WTC11 (cell line): ENCODE results near the gene ARPC2. TPM values are rescaled to one million over a fixed set of nuclear protein-coding genes. Genes with fewer than 3 reads are reported as not detected.

Experiments used
- ATAC-seq: fragments of 200-7000 bp; cut with Tn5 transposase; 2 replicates; pipeline ENCODE4 v1.10.0; 2021; ENCODE audit warnings: mild to moderate bottlenecking, moderate library complexity
- CTCF ChIA-PET: fragments of 300-600 bp; sonication (Branson Sonifier 250); formaldehyde crosslinking; loops from one replicate; lab custom pipeline; 2021; ENCODE audit warnings: antibody characterized with exemption; lab: Charles Lee
- POLR2A ChIA-PET: fragments of 350-600 bp; sonication (Branson Sonifier 250); formaldehyde crosslinking; loops from one replicate; lab custom pipeline; 2021; ENCODE audit warnings: antibody characterized with exemption; lab: Charles Lee
- DNase-seq: peaks from one replicate; pipeline ENCODE4 v3.0.0; 2021; ENCODE audit warnings: low spot score
- H3K27ac Mint-ChIP-seq: 2 replicates; pipeline ENCODE4 v1.8.0; 2021; ENCODE audit warnings: mixed read lengths
- H3K27me3 Mint-ChIP-seq: 2 replicates; pipeline ENCODE4 v1.8.0; 2021; ENCODE audit warnings: low read depth, mild to moderate bottlenecking, moderate library complexity, mixed read lengths
- H3K36me3 Mint-ChIP-seq: 2 replicates; pipeline ENCODE4 v1.8.0; 2021; ENCODE audit warnings: mixed read lengths
- H3K4me1 Mint-ChIP-seq: 2 replicates; pipeline ENCODE4 v1.8.0; 2022; ENCODE audit warnings: mixed read lengths
- H3K4me3 Mint-ChIP-seq: 2 replicates; pipeline ENCODE4 v1.8.0; 2021; ENCODE audit warnings: mild to moderate bottlenecking, moderate library complexity, mixed read lengths
- H3K9me3 Mint-ChIP-seq: 2 replicates; pipeline ENCODE4 v1.8.0; 2021; ENCODE audit warnings: mixed read lengths
- ELF4 ChIP-seq: sonication (generic); formaldehyde crosslinking; IDR thresholded peaks from 2 replicates; pipeline ENCODE4 v1.8.1; 2022; ENCODE audit warnings: low read depth, mild to moderate bottlenecking, moderate library complexity, missing genetic modification reagents
- ESRRA ChIP-seq: sonication (generic); formaldehyde crosslinking; IDR thresholded peaks from 2 replicates; pipeline ENCODE4 v1.8.1; 2022; ENCODE audit warnings: mild to moderate bottlenecking, missing genetic modification reagents, borderline replicate concordance
- ETV6 ChIP-seq: sonication (generic); formaldehyde crosslinking; IDR thresholded peaks from 2 replicates; pipeline ENCODE4 v1.8.1; 2022; ENCODE audit warnings: mild to moderate bottlenecking, missing genetic modification reagents
- GRHL2 ChIP-seq: fragments of 250-450 bp; sonication (Bioruptor Pico); IDR thresholded peaks from 2 replicates; pipeline ENCODE4 v1.8.0; 2022; ENCODE audit warnings: mild to moderate bottlenecking, moderate library complexity; ENCODE audit not compliant: insufficient replicate concordance, severe bottlenecking
- GTF2I ChIP-seq: fragments of 250-450 bp; sonication (Bioruptor Pico); conservative IDR thresholded peaks from 2 replicates; pipeline ENCODE4 v1.4.0; 2021; ENCODE audit warnings: mild to moderate bottlenecking
- HMGA2 ChIP-seq: fragments of 250-450 bp; sonication (Bioruptor Pico); IDR thresholded peaks from 2 replicates; pipeline ENCODE4 v1.4.0; 2021; ENCODE audit warnings: mild to moderate bottlenecking, moderate library complexity
- NFYB ChIP-seq: sonication (generic); formaldehyde crosslinking; conservative IDR thresholded peaks from 2 replicates; pipeline ENCODE4 v1.8.0; 2022; ENCODE audit warnings: low read depth, missing genetic modification reagents
- NR1H2 ChIP-seq: sonication (generic); formaldehyde crosslinking; IDR thresholded peaks from 2 replicates; pipeline ENCODE4 v1.9.0; 2021; ENCODE audit warnings: mild to moderate bottlenecking, moderate library complexity, missing genetic modification reagents
- NR2C2 ChIP-seq: sonication (generic); formaldehyde crosslinking; IDR thresholded peaks from 2 replicates; pipeline ENCODE4 v1.8.0; 2022; ENCODE audit warnings: mild to moderate bottlenecking, missing genetic modification reagents
- NR3C1 ChIP-seq: sonication (generic); formaldehyde crosslinking; conservative IDR thresholded peaks from 2 replicates; pipeline ENCODE4 v1.8.1; 2023; ENCODE audit warnings: low read depth, mild to moderate bottlenecking, missing genetic modification reagents
- OVOL2 ChIP-seq: fragments of 250-450 bp; sonication (Bioruptor Pico); IDR thresholded peaks from 2 replicates; pipeline ENCODE4 v1.9.0; 2021; ENCODE audit warnings: mild to moderate bottlenecking, borderline replicate concordance
- RELA ChIP-seq: sonication (generic); formaldehyde crosslinking; IDR thresholded peaks from 2 replicates; pipeline ENCODE4 v1.8.1; 2022; ENCODE audit warnings: missing genetic modification reagents, mild to moderate bottlenecking, borderline replicate concordance
- TCF7 ChIP-seq: sonication (generic); formaldehyde crosslinking; IDR thresholded peaks from 2 replicates; pipeline ENCODE4 v1.8.0; 2022; ENCODE audit warnings: mild to moderate bottlenecking, low read depth, missing genetic modification reagents, moderate library complexity
- ZNF121 ChIP-seq: sonication (generic); formaldehyde crosslinking; IDR thresholded peaks from 2 replicates; pipeline ENCODE4 v1.8.0; 2023; ENCODE audit warnings: missing genetic modification reagents
- total RNA-seq: library from RNA; stranded (reverse); gene quantifications from 3 replicates; pipeline ENCODE4 v1.2.3, GENCODE V29; 2021
- TF ChIP-seq, protein P1 (sequence below): sonication (generic); formaldehyde crosslinking; IDR thresholded peaks from 2 replicates; pipeline ENCODE4 v1.8.1; 2023; ENCODE audit warnings: mild to moderate bottlenecking, missing genetic modification reagents, moderate library complexity
- TF ChIP-seq, protein P2 (sequence below): sonication (generic); formaldehyde crosslinking; IDR thresholded peaks from 2 replicates; pipeline ENCODE4 v1.8.0; 2022; ENCODE audit warnings: mild to moderate bottlenecking, missing genetic modification reagents
- TF ChIP-seq, protein P3 (sequence below): sonication (generic); formaldehyde crosslinking; IDR thresholded peaks from 2 replicates; pipeline ENCODE4 v1.8.0; 2023; ENCODE audit warnings: missing genetic modification reagents, mild to moderate bottlenecking, borderline replicate concordance
- TF ChIP-seq, protein P4 (sequence below): sonication (generic); formaldehyde crosslinking; conservative IDR thresholded peaks from 2 replicates; pipeline ENCODE4 v1.8.1; 2022; ENCODE audit warnings: mild to moderate bottlenecking, missing genetic modification reagents
- TF ChIP-seq, protein P5 (sequence below): fragments of 250-450 bp; sonication (Bioruptor Pico); conservative IDR thresholded peaks from 2 replicates; pipeline ENCODE4 v1.9.0; 2021; ENCODE audit warnings: mild to moderate bottlenecking
- TF ChIP-seq, protein P6 (sequence below): sonication (generic); formaldehyde crosslinking; IDR thresholded peaks from 2 replicates; pipeline ENCODE4 v1.8.1; 2022; ENCODE audit warnings: missing genetic modification reagents, borderline replicate concordance

Gene ARPC2
- total RNA-seq, 1 experiment from 2014 or later: 184 TPM

DNA sequence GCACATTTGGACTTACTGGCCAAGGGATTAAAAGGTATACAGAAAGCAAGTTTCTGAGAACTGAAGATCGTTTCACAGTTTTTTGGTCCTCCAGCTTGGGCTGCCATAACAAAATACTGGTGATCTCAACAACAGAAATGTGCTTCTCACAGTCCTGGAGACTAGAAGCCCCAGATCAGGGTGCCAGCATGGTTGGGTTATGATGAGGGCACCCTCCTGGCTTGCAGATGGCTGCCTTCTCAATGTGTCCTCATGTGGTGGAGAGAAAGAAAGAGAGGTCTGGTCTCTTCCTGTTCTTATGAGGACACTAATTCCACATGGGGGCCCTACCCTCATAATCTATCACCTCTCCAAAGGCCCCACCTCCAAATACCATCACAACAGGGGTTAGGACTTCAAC lies 30.1 kb upstream of the ARPC2 start (continued):
- TF ChIP-seq, protein P1, sequence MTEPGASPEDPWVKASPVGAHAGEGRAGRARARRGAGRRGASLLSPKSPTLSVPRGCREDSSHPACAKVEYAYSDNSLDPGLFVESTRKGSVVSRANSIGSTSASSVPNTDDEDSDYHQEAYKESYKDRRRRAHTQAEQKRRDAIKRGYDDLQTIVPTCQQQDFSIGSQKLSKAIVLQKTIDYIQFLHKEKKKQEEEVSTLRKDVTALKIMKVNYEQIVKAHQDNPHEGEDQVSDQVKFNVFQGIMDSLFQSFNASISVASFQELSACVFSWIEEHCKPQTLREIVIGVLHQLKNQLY (CRISPR knock-in tag): no peak
- TF ChIP-seq TCF7 (CRISPR knock-in tag): no peak

DNA sequence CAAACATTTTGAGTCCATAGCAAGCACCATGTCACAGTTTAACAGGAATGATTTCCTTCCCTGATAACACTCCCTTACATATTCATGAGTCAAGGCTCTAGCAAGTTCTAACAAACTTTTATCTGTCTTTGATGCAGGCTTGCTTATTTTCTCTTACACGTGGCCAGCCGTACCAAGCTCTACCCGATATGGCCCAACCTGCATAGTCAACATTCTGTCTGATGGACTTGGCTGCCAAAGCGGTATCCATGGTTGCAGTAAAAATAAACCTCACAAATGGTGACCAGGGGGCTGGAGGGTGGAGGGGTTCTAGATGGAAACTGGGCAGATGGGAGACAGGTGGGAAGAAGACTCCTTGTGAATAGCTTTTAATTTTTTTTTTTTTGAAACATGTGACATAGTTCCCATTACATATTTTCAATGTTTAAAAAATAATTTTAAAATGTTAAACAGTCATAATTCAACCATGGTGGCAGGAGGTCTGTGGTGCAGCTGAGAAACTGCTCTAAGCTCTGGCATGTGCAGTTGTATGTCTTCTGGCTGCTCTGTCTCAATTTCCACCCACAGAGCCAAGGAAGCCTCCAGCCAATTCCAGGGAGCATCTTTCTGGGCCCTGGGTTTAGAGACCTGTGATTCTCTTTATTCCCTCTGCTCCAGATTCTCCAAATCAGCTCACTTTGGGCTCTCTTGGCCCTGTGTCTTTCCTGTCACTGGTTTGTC lies 29.5 kb upstream of the ARPC2 start:
- peaks cover 3% of the 10 kb centered on the region for H3K27me3 Mint-ChIP-seq
- peaks cover 9% of the 10 kb centered on the region for H3K4me1 Mint-ChIP-seq

DNA sequence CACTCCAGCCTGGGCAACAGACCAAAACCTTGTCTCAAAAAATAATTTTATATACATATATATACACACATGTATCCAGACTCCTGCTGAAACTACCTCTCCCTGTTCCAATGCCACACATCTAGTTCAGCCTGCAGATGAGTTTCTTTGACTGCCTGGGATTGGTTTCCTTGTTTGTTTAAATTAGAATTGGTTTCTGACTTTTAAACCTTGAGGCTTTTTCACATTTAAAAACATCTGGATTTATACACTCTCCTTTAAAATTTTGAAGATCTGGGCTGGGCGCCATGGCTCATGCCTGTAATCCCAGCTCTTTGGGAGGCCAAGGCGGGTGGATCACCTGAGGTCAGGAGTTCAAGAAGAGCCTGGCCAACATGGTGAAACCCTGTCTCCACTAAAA lies 28.5 kb upstream of the ARPC2 start:
- Mint-ChIP-seq H3K27ac (no peak overlapping the region), H3K36me3 (no peaks in the 10 kb centered on the region), H3K9me3 (no peaks in the 10 kb centered on the region), H3K4me1 (peaks cover 14% of the 10 kb centered on the region), H3K4me3 (no peak overlapping the region), H3K27me3 (peaks cover 3% of the 10 kb centered on the region)
- POLR2A ChIA-PET: no interaction called here
- CTCF ChIA-PET: interaction anchor here (1.3 kb wide), 1 partner anchor 17 kb away, joined by 3 read pairs; no protein-coding TSS in a partner anchor
- DNase-seq (no peak), ATAC-seq (no peak)
- no peak for TF ChIP-seq ESRRA (CRISPR knock-in tag)
- no peak for TF ChIP-seq GRHL2 (CRISPR knock-in tag)
- TF ChIP-seq, protein P2, sequence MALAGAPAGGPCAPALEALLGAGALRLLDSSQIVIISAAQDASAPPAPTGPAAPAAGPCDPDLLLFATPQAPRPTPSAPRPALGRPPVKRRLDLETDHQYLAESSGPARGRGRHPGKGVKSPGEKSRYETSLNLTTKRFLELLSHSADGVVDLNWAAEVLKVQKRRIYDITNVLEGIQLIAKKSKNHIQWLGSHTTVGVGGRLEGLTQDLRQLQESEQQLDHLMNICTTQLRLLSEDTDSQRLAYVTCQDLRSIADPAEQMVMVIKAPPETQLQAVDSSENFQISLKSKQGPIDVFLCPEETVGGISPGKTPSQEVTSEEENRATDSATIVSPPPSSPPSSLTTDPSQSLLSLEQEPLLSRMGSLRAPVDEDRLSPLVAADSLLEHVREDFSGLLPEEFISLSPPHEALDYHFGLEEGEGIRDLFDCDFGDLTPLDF (CRISPR knock-in tag): no peak
- TF ChIP-seq, protein P3, sequence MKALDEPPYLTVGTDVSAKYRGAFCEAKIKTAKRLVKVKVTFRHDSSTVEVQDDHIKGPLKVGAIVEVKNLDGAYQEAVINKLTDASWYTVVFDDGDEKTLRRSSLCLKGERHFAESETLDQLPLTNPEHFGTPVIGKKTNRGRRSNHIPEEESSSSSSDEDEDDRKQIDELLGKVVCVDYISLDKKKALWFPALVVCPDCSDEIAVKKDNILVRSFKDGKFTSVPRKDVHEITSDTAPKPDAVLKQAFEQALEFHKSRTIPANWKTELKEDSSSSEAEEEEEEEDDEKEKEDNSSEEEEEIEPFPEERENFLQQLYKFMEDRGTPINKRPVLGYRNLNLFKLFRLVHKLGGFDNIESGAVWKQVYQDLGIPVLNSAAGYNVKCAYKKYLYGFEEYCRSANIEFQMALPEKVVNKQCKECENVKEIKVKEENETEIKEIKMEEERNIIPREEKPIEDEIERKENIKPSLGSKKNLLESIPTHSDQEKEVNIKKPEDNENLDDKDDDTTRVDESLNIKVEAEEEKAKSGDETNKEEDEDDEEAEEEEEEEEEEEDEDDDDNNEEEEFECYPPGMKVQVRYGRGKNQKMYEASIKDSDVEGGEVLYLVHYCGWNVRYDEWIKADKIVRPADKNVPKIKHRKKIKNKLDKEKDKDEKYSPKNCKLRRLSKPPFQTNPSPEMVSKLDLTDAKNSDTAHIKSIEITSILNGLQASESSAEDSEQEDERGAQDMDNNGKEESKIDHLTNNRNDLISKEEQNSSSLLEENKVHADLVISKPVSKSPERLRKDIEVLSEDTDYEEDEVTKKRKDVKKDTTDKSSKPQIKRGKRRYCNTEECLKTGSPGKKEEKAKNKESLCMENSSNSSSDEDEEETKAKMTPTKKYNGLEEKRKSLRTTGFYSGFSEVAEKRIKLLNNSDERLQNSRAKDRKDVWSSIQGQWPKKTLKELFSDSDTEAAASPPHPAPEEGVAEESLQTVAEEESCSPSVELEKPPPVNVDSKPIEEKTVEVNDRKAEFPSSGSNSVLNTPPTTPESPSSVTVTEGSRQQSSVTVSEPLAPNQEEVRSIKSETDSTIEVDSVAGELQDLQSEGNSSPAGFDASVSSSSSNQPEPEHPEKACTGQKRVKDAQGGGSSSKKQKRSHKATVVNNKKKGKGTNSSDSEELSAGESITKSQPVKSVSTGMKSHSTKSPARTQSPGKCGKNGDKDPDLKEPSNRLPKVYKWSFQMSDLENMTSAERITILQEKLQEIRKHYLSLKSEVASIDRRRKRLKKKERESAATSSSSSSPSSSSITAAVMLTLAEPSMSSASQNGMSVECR: no peak
- TF ChIP-seq RELA (CRISPR knock-in tag): no peak
- TF ChIP-seq, protein P1 (CRISPR knock-in tag): no peak
- no peak for TF ChIP-seq ZNF121 (CRISPR knock-in tag)
- TF ChIP-seq NFYB (CRISPR knock-in tag): no peak
- TF ChIP-seq, protein P4, sequence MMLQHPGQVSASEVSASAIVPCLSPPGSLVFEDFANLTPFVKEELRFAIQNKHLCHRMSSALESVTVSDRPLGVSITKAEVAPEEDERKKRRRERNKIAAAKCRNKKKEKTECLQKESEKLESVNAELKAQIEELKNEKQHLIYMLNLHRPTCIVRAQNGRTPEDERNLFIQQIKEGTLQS (CRISPR knock-in tag): no peak
- no peak for TF ChIP-seq ELF4 (CRISPR knock-in tag)
- no peak for TF ChIP-seq HMGA2 (CRISPR knock-in tag)
- TF ChIP-seq OVOL2 (CRISPR knock-in tag): no peak
- TF ChIP-seq, protein P5, sequence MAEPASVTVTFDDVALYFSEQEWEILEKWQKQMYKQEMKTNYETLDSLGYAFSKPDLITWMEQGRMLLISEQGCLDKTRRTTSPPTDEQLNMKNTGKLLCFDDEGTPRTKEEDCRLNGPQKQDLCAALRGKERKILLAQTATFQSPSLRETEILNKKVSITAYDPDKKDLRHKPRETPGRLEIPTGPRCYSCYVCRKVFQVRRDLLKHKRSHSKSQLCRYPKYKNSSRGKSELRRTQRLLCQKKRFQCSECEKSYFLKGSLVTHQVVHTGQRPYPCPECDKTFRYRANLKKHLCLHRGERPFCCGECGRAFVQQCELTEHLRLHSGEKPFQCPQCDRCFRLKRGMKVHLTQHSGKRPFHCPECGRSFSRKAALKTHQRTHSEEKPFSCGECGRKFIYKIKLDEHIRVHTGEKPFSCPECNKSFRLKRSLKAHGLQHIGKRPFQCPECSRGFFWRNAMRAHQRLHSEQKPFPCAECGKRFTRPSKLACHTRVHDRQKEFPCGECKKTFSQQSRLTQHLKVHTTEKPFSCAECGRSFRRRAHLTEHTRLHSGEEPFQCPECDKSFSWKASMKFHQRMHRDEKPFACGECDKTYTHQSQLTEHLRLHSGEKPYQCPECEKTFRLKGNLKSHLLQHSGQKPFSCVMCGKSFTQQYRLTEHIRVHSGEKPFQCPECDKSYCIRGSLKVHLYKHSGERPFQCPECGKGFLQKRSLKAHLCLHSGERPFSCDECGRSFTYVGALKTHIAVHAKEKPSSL (CRISPR knock-in tag): no peak
- no peak for TF ChIP-seq NR3C1
- TF ChIP-seq NR1H2 (CRISPR knock-in tag): no peak
- TF ChIP-seq GTF2I (CRISPR knock-in tag): no peak
- no peak for TF ChIP-seq NR2C2
- TF ChIP-seq ETV6 (CRISPR knock-in tag): no peak
- TF ChIP-seq, protein P6, sequence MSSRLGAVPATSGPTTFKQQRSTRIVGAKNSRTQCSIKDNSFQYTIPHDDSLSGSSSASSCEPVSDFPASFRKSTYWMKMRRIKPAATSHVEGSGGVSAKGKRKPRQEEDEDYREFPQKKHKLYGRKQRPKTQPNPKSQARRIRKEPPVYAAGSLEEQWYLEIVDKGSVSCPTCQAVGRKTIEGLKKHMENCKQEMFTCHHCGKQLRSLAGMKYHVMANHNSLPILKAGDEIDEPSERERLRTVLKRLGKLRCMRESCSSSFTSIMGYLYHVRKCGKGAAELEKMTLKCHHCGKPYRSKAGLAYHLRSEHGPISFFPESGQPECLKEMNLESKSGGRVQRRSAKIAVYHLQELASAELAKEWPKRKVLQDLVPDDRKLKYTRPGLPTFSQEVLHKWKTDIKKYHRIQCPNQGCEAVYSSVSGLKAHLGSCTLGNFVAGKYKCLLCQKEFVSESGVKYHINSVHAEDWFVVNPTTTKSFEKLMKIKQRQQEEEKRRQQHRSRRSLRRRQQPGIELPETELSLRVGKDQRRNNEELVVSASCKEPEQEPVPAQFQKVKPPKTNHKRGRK (CRISPR knock-in tag): no peak

More for the DNA sequence above, 29.5 kb upstream of the ARPC2 start:
- ATAC-seq (no peak), DNase-seq (no peak)
- no peaks in the 10 kb centered on the region for H3K9me3 Mint-ChIP-seq
- no peaks in the 10 kb centered on the region for H3K36me3 Mint-ChIP-seq
- ChIA-PET CTCF (interaction anchor here (1.3 kb wide), 1 partner anchor 15 kb away, joined by 3 read pairs; no protein-coding TSS in a partner anchor), POLR2A (no interaction called here)
- TF ChIP-seq, protein P4 (CRISPR knock-in tag): no peak
- H3K27ac Mint-ChIP-seq: no peak overlapping the region
- H3K4me3 Mint-ChIP-seq: no peak overlapping the region
